ENCODE data around the gene SOD3. TPM values are rescaled to one million over a fixed set of nuclear protein-coding genes. Genes with fewer than 3 reads are reported as not detected.

Gene SOD3
- total RNA-seq, 1 experiment from 2014 or later: 10.7 TPM

GRCh38 chr4:24768006-24768405 lies 27.4 kb upstream of the SOD3 start:
- Histone ChIP-seq H3K36me3 (ENCODE audit: low read depth, low read length) (no peaks in the 10 kb centered on the region), H3K4me1 (ENCODE audit: insufficient read depth, low read length) (peaks cover 37% of the 10 kb centered on the region), H3F3A (ENCODE audit: low read length, unreplicated experiment) (no peaks in the 10 kb centered on the region), H3K9me2 (replicated peaks; ENCODE audit: low read length) (no peaks in the 10 kb centered on the region), H3K27ac (ENCODE audit: low read length) (no peak overlapping the region), H3K27me3 (ENCODE audit: low read length) (no peaks in the 10 kb centered on the region), H3K4me2 (ENCODE audit: low read length) (no peak overlapping the region), H4K20me1 (ENCODE audit: low read length) (no peaks in the 10 kb centered on the region), H3K79me2 (ENCODE audit: low read length) (no peaks in the 10 kb centered on the region), H2AFZ (ENCODE audit: low read length) (no peak overlapping the region), H3K4me3 (ENCODE audit: low read length) (no peak overlapping the region), H3K9me3 (ENCODE audit: low read length) (no peaks in the 10 kb centered on the region), H3K9ac (ENCODE audit: low read length) (no peak overlapping the region)
- TF ChIP-seq CTCF (conservative IDR thresholded peaks at IDR 0.05; ENCODE audit: low read depth, low read length) (no peak), EZH2phosphoT487 (IDR thresholded peaks at IDR 0.05; ENCODE audit: borderline replicate concordance, low read length) (no peak), EZH2 (IDR thresholded peaks at IDR 0.05; ENCODE audit: low read length, unreplicated experiment) (no peak)
- POLR2A ChIA-PET (ENCODE audit: unreplicated experiment): no interaction called here
- no TSS peak for BruUV-seq (replicated peaks)
- CTCF ChIA-PET: no interaction called here
- intact Hi-C loops (cut with micrococcal nuclease): no loop called here
- DNase-seq (no peak), ATAC-seq (no peak)

GRCh38 chr4:24768604-24769003 lies 26.8 kb upstream of the SOD3 start:
- H3K9me2 ChIP-seq (replicated peaks; ENCODE audit: low read length): no peaks in the 10 kb centered on the region
- H3K79me2 ChIP-seq (ENCODE audit: low read length): no peaks in the 10 kb centered on the region

GRCh38 chr4:24769571-24769970 lies 25.8 kb upstream of the SOD3 start:
- ChIA-PET POLR2A (ENCODE audit: unreplicated experiment) (interaction anchor here (0.6 kb wide), 1 partner anchor 296 kb away, joined by 6 read pairs; no protein-coding TSS in a partner anchor), CTCF (no interaction called here)
- Histone ChIP-seq H3K9me3 (ENCODE audit: low read length) (no peaks in the 10 kb centered on the region), H3K27me3 (ENCODE audit: low read length) (no peaks in the 10 kb centered on the region), H3K9me2 (replicated peaks; ENCODE audit: low read length) (no peaks in the 10 kb centered on the region), H4K20me1 (ENCODE audit: low read length) (no peaks in the 10 kb centered on the region), H3K4me2 (ENCODE audit: low read length) (peak overlapping the region; percentile 57), H3K4me3 (ENCODE audit: low read length) (no peak overlapping the region), H3K4me1 (ENCODE audit: insufficient read depth, low read length) (peaks cover 31% of the 10 kb centered on the region), H3K27ac (ENCODE audit: low read length) (peak overlapping the region; percentile 98), H3K79me2 (ENCODE audit: low read length) (no peaks in the 10 kb centered on the region), H3K9ac (ENCODE audit: low read length) (peak overlapping the region; percentile 69), H2AFZ (ENCODE audit: low read length) (no peak overlapping the region), H3F3A (ENCODE audit: low read length, unreplicated experiment) (no peaks in the 10 kb centered on the region), H3K36me3 (ENCODE audit: low read depth, low read length) (no peaks in the 10 kb centered on the region)
- intact Hi-C loops (cut with micrococcal nuclease): no loop called here
- TSS peak; percentile 49 for BruUV-seq (replicated peaks)
- peak; percentile 26; the same call in 1 of the 2 replicates for ATAC-seq
- TF ChIP-seq EZH2phosphoT487 (IDR thresholded peaks at IDR 0.05; ENCODE audit: borderline replicate concordance, low read length) (no peak), CTCF (conservative IDR thresholded peaks at IDR 0.05; ENCODE audit: low read depth, low read length) (no peak), EZH2 (IDR thresholded peaks at IDR 0.05; ENCODE audit: low read length, unreplicated experiment) (no peak)
- no peak for DNase-seq

More at GRCh38 chr4:24768604-24769003, 26.8 kb upstream of the SOD3 start:
- ChIA-PET CTCF (no interaction called here), POLR2A (ENCODE audit: unreplicated experiment) (no interaction called here)
- no TSS peak for BruUV-seq (replicated peaks)
- no peaks in the 10 kb centered on the region for H3K9me3 ChIP-seq (ENCODE audit: low read length)
- H4K20me1 ChIP-seq (ENCODE audit: low read length): no peaks in the 10 kb centered on the region
- H3K27ac ChIP-seq (ENCODE audit: low read length): no peak overlapping the region
- no peak overlapping the region for H3K4me2 ChIP-seq (ENCODE audit: low read length)
- H3K9ac ChIP-seq (ENCODE audit: low read length): no peak overlapping the region
- no peak overlapping the region for H3K4me3 ChIP-seq (ENCODE audit: low read length)
- no peak for TF ChIP-seq EZH2 (IDR thresholded peaks at IDR 0.05; ENCODE audit: low read length, unreplicated experiment)
- no peak for DNase-seq
- H3K4me1 ChIP-seq (ENCODE audit: insufficient read depth, low read length): peaks cover 32% of the 10 kb centered on the region
- intact Hi-C loops (cut with micrococcal nuclease): no loop called here
- H3K27me3 ChIP-seq (ENCODE audit: low read length): no peaks in the 10 kb centered on the region
- H3K36me3 ChIP-seq (ENCODE audit: low read depth, low read length): no peaks in the 10 kb centered on the region
- H3F3A ChIP-seq (ENCODE audit: low read length, unreplicated experiment): no peaks in the 10 kb centered on the region
- no peak overlapping the region for H2AFZ ChIP-seq (ENCODE audit: low read length)
- ATAC-seq: no peak

Measured in PC-3 (cell line).